ENCODE results near the gene SRSF5.
"Not testable (repeated sequence)": the region's sequence is repeated elsewhere in the genome, so short reads cannot be mapped to it uniquely, and the experiment has no call there.

SRSF5 gene

DNA sequence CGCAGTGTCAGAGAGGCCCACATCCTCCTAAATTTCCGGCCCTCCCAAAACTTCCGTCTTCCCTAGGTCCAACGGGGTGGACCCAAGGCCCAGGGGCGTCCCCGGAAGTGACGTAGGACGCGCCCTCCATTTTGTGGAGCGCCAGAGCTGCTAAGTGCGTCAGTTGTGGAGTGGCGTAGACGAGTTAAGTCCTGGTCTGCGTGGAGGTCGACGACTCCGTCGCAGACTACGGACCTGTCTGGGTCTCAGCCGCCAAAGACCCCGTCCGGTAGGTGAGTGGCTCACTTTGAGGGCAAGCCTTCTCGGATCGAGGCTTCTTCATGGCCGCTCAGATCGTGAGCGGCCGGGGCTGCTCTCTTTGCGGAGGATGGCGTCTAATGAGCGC lies at the start of gene SRSF5:
TSS of gene SRSF5 (plus strand) at position 159 of the 385 bp plus-strand sequence. CDS start 1,015 bp downstream, outside the sequence.
- peak; percentile 95 for DNase-seq

DNA sequence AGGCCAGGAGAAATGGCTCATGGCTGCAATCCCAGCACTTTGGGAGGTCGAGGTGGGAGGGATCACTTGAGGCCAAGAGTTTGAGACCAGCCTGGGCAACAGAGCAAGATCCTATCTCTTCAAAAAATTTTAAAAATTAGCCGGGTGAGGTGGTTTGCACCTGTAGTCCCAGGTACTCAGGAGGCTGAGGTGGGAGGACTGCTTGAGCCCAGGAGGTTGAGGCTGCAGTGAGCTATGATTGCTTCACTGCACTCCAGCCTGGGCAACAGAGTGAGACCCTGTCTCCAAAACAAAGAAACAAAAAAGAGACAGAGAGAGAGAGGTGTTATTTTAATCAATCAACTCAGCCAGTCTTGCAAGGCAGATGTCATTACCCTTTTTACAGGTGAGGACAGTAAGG lies 48.3 kb upstream of the SRSF5 start:
- not testable (repeated sequence) for DNase-seq

DNA sequence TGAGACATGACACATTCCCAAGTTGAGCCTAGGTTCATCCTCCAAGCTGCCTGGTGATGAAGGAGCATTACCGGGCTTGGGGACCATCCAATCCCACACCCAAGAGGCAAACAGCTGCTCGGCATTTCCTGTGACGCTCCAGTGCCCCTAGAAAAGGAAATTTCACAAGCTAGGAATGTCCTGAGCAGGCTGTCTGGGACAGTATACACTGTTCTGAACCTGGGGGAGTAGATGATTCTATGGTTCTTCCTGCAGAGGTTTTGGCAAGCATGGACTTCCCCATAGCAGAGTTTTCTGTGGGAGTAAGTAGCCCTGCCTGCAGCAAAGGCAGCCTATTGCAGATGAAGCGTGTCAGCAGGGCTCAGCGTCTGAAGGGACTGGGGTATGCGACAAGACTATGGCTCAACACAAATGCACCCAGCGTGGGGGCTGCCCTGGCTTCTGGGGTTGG lies 47.4 kb upstream of the SRSF5 start:
- DNase-seq: peak in 1 of 2 donors; percentile 57

DNA sequence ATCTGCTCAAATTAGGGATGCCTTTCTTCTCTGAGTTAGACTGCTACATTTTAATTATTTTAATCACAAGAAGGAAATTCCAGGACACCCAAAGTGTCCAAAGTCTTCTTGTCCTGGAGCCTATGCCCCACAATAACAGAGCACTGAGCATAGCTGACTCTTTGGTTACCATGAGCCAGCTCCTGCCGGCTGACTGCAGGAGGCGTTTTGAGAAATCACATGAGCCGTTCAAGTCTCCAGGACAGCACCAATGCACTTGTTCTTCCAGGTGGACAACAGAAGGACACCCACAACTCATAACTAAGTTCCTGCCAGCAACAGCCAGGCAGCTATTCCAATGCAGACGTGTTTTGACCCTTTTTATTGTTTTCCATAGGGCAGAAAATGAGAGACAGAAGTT lies 46.0 kb upstream of the SRSF5 start:
- no peak for DNase-seq

DNA sequence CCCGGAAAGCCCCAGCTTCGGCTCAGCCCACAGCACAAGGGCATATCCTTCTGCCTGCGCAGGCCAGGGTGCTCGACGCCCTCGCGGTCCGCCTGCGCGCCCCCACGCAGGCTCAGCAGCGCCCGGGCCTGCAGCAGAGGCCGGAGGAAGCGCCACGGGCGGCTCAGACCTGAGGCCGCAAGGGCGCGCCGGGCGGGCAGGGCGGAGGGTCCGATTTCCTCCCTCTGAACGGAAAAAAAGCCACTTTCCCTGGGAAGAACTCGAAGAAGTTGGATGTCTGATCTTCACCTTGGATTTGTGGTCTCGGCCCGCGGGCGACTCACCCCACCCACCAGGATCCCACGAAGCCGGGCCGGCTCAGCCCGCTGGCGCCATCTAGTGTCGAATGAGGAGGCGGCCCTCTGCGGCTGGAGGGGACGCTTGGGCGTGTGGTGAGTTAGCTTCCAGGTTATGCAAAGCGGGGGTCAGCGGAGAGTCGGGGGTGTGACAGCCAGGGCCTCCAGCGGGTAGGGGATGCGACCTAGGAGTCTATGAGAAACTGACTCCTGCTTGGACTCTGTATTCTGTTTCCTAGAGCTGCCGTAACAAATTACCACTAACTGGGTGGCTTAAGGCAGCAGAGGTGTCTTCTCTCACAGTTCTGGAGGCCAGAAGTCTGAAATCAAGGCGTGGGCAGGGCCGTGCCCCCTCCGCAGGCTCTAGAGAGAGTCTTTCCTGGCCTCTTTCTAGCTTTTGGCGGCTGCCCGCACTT lies 40.0 kb upstream of the SRSF5 start:
- peak; percentile 79 to 87 for DNase-seq

DNA sequence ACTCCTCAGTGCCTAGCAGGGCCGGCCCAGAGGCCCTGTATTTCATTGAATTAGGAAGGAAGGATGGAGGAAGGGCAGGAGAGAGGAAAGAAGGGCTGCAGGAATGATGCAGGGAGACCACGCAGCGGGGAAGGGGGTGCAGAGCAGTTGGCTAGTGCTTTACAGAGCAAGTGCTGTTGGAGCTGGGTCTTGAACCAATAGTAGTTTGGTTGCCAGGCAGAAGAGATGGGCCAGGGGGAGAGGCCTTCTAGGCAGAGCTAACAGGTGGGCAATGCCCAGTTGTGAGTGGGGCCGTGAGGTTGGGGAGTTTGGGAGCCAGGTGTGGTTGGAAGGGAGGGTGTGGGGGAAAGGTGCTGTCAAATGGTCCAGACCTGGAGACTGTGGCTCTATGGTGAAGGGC lies 39.1 kb upstream of the SRSF5 start:
- no peak for DNase-seq

DNA sequence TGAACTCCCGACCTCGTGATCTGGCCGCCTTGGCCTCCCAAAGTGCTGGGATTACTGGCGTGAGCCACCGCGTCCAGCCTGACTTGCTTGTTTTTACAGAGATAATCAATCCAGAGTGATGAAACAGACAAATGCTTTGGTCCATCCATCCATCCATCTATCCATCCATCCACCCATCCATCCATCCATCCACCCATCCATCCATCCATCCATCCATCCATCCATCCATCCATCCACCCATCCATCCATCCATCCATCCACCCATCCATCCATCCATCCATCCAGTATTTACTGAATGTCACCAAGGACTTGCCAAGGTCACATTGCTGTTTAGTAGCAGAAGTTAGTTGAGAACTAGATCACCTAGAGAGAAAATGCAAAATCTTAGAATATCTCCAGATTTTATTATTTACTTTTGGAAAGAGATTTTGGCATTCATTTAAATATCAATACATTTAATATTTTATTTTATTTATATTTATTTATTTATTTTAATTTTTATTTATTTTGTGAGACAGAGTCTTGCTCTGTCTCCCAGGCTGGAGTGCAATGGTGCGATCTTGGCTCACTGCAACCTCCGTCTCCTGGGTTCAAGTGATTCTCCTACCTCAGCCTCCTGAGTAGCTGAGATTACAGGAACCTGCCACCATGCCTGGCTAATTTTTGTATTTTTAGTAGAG lies 34.9 kb upstream of the SRSF5 start:
- DNase-seq: not testable (repeated sequence)

DNA sequence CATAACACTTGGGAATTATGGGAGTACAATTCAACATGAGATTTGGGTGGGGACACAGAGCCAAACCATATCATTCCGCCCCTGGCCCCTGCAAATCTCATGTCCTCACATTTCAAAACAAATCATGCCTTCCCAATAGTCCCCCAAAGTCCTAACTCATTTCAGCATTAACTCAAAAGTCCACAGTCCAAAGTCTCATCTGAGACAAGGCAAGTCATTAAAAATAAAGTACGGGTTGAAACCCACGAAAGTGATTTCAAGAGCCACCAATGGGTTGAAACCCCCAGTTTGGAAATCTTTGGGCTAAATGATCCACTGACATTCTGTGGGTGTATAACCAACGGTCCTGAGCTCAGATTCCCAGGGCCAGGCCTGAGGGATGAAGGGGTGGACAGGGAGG lies 30.5 kb upstream of the SRSF5 start:
- DNase-seq: not testable (repeated sequence)

DNA sequence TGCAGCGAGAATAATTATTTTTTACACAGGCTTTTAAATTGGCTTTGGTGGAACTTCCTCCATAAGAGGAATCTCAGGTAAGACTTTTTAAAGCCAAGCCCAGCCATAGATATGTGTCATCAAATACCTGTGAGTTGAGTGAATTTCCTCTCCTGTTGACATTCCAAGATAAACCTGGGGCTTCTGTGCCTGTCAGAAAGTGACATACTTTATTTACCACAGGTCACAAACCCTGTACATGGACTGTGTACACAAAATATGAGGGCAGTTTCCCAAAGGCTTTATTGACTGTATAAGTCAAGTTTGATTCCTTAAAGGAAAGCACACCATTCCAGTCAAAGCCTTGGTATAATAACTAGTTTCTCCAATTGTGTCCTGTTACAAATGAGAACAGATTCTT lies 25.9 kb upstream of the SRSF5 start:
- no peak for DNase-seq

DNA sequence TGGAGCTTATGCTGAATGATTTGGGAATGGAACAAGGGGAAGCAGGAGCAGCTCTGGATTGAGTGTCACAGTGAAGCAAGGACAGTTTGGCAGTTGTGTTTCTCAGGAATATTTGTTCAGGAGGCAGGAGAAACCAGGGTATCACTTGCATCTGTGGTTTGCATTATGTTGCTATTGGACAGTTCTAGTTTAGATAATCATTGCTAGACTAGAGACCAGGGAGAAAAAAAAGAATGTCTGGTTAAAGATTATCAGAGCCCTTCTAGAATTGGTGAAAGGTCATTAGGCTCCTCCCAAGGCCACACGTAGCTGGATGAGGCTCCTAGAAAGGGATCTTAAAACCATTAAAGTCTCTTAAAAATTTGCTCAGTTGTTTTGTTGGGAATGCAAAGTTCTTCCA lies 17.0 kb upstream of the SRSF5 start:
- DNase-seq: no peak

DNA sequence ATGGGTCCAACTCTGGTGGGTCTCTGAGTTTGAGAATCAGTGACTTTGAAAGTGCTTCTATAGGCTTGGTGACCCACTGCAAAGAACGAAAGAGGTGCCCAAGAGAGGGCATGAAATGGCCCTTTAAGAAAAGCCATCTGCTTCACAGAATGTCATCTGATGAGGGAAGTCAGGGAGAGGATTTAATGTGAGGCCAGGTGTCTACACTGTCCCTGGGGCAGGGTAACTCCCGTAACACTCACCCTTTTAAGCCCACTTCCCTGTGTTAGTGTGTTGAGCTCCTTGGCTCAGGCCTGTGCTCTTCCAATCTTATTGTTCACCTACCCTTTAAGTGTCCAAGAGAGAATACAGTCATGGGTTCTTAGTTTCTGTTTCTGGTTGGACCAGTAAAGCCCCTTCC lies 16.4 kb upstream of the SRSF5 start:
- no peak for DNase-seq

DNA sequence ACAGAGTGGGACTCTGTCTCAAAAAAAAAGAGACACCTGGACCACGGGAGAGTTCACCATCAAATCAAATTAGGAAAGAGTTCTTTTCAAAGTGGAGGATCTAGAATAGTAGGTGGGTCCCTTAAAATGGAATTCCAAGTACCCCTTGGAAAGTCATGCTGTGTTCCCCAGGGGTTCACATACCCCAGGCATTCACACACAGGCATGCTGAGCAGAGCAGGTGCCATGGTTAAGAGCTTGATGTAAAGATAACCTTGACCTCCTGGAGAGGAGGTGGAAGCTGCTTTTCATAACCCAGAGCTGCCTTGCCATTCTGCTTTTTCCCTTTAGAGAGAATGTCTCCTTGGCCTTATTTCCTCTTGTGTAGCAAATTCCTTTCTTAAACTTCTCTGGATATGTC lies 14.2 kb upstream of the SRSF5 start:
- DNase-seq: no peak

DNA sequence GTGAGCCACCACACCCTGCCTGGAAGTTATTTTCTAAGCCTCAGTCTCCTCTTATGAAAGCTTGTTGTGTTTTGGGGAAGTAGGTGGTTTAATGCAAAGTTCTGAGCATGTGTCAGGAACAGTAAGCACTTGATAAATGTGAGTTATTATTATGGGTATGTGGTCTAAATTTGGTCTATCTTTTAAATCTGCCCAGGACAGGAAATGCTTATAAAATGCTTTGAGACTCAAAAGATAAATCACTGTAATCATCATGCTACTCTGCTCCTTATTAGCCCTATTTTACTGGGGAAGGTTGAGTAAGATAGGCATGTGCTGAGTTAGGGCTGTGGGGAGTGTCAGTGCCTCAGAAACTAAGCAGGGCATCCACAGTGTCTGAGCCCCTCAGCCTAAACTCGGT lies 13.1 kb upstream of the SRSF5 start:
- no peak for DNase-seq

DNA sequence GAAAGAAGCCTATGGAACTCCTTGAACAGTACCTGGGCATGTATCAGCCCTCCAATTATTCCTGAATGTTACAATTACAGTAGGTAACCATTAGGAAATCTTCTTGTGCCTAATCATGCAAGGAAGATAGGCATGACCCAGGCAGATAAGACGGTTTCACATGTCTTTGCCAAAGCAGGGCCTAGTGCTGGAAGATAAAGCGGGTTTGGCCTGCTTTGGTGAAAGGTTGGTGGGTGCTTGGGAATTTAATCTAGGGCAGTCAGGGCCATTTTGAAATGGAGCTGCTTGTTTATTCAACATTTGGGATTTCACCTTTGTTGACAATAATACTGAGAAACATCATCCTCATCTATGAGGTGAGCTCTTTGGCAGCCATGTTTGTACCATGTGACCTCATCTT lies 12.5 kb upstream of the SRSF5 start:
- no peak for DNase-seq

DNA sequence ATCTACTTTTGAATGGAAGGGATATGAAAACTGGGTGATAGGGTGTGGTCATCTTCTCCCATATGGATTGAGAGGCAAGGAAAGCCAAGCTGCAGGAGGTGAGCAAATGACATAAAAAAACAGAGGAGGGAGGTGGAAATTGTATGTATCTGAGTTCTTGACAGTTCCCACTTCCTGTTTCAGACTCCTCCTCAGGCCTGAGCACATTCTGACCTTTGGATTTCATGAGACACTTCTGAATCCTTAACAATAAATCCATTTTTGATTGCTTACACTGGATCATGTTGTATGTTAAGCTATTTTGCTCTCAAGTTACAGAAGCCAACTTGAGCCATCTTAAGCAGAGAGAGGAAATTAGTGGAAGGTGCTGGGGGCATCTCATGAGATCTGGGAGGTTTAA lies 11.6 kb upstream of the SRSF5 start:
- DNase-seq: no peak

DNA sequence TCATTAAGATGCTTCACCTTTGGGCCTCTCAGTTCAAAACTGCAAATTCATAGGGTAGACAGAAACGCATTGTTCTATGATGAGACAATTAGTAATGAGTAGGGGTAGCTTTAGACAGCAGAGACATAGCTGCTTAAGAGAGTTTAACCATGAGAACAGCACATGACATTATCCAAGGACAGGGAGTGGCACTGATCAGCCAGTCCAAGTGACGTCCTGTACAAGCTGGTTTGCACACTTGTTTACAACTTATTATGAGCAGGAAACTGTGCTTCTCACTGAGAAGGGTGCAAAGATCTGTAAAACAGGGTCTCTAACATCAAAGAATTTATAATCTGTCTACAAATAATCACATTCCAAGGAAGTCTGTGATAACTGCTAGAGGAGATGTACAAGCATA lies 11.2 kb upstream of the SRSF5 start:
- DNase-seq: no peak

DNA sequence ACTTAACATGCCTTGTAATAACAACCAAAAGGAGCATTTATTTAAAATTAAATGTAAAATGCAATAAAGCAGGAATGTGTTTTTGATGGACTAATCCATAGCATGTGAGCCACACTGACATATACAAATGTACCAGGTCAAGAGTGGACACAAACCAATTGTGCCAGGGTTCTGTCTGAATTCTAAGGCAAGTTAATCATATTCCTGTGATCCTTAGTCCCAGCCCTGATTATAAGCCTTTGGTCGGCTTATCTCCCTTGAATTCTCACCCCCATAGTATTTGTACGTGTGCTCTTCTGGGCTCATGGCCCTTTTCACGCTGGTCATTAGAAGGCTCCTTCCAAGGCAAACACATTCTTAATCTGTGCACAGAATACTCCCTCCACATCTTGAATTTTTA lies 10.6 kb upstream of the SRSF5 start:
- DNase-seq: no peak

DNA sequence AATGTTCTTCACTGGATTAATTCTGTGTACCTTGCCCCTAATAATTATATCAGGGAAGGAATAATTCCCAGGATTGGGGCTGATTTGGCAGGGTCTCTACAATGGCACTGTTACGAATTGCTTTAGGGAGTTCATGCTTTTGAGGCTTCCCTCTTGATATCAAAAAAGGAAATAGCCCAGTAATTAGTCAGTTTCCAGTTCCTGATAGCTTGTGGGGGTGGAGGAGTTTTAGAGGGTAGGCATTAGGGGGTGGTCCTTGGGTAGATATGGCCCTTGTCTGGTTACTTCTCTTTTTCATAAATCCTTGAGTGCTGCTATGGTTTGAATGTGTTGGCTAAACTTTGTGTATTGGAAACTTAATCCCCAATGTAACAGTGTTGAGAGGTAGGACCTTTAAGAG lies 6.1 kb upstream of the SRSF5 start:
- DNase-seq: no peak

DNA sequence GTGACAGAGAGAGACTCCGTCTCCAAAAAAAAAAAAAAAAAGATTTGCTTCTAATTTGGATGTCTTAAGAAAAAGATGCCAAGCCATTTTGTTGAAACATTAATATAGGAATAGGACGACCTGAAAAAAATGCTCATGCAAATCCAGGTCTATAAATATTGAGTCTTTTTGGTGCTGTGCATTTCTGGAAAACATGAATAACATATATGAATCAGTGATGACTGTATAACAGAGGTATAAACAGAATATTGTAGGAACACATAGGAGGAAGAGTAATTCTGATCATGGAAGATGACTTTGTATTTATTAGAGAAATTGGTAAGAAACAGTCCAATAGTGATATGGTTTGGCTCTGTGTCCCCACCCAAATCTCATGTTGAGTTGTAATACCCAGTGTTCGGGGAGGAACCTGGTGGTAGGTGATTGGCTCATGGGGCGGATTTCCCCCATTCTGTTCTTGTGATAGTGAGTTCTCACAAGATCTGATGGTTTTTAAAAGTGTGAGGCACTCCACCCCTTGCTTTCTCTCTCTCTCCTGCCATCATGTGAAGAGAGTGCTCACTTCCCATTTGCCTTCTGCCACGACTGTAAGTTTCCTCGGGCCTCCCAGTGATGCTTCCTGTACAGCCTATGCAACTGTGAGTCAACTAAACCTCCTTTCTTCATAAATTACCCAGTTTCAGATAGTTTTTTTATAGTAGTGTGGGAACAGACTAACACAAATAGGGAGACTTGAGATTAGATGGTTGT lies 3.0 kb upstream of the SRSF5 start:
- peak in 1 of 2 donors; percentile 49 for DNase-seq

DNA sequence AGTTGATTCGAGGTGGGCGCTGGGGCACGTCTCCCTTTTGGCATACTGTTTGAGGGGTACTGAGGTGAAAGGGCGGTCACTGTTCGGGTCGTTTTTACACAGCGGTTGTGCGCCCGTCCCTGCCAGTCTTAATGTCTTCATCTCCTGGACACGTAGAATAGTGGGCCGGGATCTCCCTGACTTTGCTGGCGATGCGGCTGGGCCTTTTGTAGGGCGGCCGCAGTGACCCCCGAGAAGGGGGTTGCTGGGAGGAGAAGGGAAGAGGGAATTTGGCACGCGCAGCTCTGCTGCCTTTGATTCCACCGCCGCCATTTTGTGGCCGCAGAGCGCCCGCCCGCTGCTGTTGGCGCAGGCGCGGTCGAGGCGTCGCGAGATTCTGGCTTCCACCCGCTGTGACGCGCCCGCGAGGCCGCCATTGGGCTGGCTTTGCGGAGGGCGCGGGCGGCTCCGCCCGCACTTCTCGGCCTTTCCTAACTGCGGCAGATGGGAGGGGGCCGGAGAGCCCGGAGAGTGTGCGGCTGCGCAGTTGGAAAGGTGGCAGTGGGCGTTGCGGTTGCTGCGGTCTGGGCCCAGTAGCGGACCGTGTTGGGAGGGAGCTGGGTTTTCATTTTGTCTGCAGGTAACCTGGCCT lies 542 bp downstream of the SRSF5 start:
- peak; percentile 92 for DNase-seq

DNA sequence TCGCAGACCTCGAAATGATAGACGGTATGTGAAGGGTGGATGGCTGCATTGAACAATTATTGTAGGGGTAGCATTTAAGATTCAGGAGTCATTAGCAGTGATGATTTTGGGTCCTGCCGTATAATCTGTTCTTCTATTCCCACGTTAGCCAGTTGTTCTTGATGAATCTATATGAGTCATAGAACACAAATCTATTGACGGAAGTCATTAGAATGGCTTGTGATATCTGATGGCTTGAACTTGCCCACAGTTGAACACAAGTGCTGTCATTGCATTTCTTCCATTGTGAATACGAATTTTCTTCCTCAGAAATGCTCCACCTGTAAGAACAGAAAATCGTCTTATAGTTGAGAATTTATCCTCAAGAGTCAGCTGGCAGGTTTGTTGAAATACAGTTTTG lies 1.9 kb downstream of the SRSF5 start:
- no peak for DNase-seq

DNA sequence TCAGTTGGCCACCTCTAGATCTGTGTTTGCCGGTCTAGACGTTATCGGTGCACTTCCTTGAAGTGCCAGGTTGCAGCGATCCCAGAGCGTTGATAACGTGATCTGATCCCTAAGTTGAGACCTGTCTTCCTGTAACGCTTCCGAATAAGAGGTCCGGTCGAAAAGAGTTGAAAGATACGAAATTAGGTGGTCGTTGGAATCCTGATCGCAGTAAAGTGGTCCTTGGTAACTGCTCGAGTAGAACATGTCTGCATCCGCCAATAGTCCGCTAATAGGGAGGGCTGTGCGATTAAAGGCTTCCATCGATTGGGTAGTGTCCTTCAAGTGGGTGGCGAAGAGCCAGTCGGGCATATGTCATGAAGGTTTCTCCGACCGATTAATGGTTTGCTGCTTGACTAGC lies 2.7 kb downstream of the SRSF5 start:
- DNase-seq: no peak

DNA sequence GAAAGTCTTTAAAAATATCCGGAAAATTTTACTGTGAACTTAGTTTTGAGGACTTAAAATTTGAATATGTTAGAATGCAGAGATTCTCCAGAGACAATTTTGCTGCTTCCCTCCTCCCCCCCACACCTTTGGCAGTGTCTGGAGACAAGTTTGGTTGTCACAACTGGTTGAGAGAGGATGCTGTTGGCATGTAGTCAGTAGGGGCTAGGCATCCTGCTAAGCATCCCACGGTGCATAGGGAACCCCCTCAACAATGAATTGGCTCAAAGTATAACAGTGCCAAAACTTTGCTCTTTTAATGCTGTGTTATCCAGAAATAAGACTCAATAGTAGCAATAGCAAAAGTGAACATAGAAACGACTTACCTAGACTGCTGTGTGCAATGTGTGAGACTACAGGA lies 3.6 kb downstream of the SRSF5 start:
- no peak for DNase-seq
